ENCODE measurements around the gene CFAP410.
A peak's percentile ranks its signal among the peaks of the same experiment; 100 is the strongest.

The CFAP410 gene

GRCh38 chr21:44296916-44297315 is 42.3 kb downstream of the CFAP410 start:
- Mint-ChIP-seq H3K27me3 (peaks cover 0 to 6% of the 10 kb centered on the region in 2 donors), H3K4me3 (no peak overlapping the region), H3K36me3 (ENCODE audit: insufficient read depth) (peaks cover 18% of the 10 kb centered on the region), H3K4me1 (ENCODE audit: low read depth in 2 of 2) (peaks cover 23 to 35% of the 10 kb centered on the region in 2 donors), H3K9me3 (no peaks in the 10 kb centered on the region), H3K27ac (no peak overlapping the region)
- DNase-seq: no peak
- no peak for ATAC-seq (replicated peaks)

DNA sequence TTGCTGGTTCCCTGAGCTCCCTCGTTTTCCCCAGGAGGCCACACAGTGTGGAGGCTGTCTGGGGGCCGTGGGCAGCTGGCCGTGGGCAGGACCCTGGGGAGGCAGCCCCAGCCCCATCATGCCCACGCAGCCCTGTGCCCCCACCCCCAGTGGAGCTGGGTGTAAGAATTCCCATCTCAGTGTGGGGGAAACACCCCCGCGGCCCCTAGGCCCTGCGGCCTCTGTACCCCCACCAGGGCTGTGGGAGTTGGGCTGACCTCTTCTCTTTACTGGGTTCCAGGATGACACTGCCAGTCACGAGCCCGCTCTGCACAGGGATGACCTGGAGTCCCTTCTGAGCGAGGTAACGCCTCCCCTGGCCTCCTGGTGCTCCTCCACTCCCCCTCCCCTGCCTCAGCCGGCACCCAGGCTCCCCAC is 43.1 kb downstream of the CFAP410 start:
- Mint-ChIP-seq H3K4me1 (ENCODE audit: low read depth in 2 of 2) (peaks cover 19 to 29% of the 10 kb centered on the region in 2 donors), H3K36me3 (ENCODE audit: insufficient read depth) (peaks cover 18% of the 10 kb centered on the region), H3K27me3 (peaks cover 0 to 6% of the 10 kb centered on the region in 2 donors), H3K27ac (no peak overlapping the region), H3K9me3 (no peaks in the 10 kb centered on the region), H3K4me3 (no peak overlapping the region)
- DNase-seq (no peak), ATAC-seq (replicated peaks) (no peak)

DNA sequence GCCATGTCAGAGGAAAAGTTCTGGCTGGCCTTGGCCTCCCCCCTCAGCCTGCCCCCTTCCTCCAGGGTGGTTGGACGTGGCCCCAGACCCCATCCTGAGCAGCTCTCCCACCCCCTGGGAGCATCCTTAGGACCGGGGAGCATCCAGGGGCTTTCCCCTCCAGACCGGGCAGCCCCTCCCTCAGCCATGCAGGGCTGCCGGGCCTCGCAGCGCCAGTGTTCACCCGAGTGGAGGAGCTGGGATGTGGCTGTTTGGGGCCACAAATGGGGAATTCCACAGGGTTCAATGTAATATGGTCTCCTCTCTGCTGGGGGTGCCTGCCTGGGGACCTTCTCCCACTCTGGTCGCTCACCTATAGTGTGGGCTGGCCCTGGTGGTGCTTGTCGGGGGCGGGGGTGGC is 43.5 kb downstream of the CFAP410 start:
- ATAC-seq (replicated peaks) (no peak), DNase-seq (no peak)
- peaks cover under 1 to 8% of the 10 kb centered on the region in 2 donors for H3K27me3 Mint-ChIP-seq
- H3K36me3 Mint-ChIP-seq (ENCODE audit: insufficient read depth): peaks cover 14% of the 10 kb centered on the region
- peak overlapping the region; percentile 38 to 51 for H3K27ac Mint-ChIP-seq
- no peak overlapping the region for H3K4me3 Mint-ChIP-seq
- peaks cover 15 to 29% of the 10 kb centered on the region in 2 donors for H3K4me1 Mint-ChIP-seq (ENCODE audit: low read depth in 2 of 2)
- H3K9me3 Mint-ChIP-seq: no peaks in the 10 kb centered on the region

DNA sequence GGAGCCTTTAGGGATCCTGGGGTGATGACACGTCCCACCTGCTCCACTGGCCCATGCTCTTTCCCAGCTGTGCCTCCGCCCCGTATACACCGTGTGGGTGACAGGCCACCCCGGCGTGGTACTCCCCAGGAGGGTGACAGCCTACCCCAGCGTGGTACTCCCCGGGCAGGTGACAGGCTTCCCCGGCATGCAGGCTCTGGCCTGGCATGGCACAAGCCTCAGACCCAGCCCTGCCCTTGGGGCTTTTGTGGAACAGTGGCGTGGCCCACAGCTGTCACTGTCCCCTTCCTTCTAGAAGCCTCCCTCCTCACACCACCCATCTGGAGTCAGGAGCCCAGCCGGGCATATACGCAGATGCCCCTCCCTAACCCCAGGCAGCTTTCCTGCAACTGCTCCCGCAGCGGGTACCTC is 44.0 kb downstream of the CFAP410 start:
- ATAC-seq (replicated peaks): no peak

DNA sequence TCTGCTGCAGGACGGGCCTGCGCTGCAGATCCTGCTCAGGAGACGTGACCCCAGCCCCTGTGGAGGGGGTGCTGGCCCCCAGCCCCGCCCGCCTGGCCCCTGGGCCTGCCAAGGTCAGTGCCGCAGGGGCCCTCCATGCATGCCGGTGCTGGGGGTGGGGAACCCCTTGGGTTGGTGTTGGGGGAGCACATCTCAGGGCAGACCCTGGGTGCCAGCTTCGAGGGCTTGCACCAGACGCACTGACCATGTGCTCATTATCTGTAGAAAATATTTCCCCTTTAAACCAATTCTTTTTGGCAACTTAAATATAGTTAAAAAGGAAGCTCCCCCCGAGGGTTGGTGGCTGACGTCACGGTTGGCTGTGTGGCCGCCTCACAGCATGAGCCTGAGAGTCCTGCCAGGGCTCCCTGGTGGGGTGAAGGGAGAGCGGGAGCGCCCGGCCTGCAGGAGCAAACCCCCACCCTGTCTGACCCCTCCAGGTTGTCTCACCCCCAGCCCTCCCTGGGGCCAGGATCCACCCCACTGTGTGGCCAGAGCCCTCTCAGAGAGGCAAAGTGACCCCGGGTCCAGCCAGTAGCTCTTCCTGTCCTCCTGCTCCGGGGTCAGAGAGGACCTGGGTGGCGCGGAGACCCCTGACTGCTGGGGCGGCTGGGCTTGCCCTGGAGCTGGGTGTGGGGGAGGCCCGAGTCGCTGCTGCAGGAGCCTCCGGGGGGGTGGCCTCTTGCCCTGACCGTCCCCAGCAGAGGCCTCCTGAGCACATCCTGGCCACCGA is 44.6 kb downstream of the CFAP410 start:
- Mint-ChIP-seq H3K27ac (peak overlapping the region; percentile 38 to 78), H3K9me3 (no peaks in the 10 kb centered on the region), H3K4me3 (no peak overlapping the region), H3K4me1 (ENCODE audit: low read depth in 2 of 2) (peaks cover 15 to 35% of the 10 kb centered on the region in 2 donors), H3K27me3 (peaks cover 6 to 17% of the 10 kb centered on the region in 2 donors), H3K36me3 (ENCODE audit: insufficient read depth) (peaks cover 16% of the 10 kb centered on the region)
- peak in 2 of 3 experiments; percentile 26 to 36 for DNase-seq
- ATAC-seq (replicated peaks): no peak

More for the DNA sequence above, 44.0 kb downstream of the CFAP410 start:
- H3K27ac Mint-ChIP-seq: peak overlapping the region; percentile 38 to 51
- no peak overlapping the region for H3K4me3 Mint-ChIP-seq
- no peaks in the 10 kb centered on the region for H3K9me3 Mint-ChIP-seq
- peaks cover 16% of the 10 kb centered on the region for H3K36me3 Mint-ChIP-seq (ENCODE audit: insufficient read depth)
- DNase-seq: no peak
- H3K4me1 Mint-ChIP-seq (ENCODE audit: low read depth in 2 of 2): peaks cover 15 to 33% of the 10 kb centered on the region in 2 donors
- peaks cover 5 to 12% of the 10 kb centered on the region in 2 donors for H3K27me3 Mint-ChIP-seq

- no peak overlapping the region for H3K4me3 Mint-ChIP-seq
- no peaks in the 10 kb centered on the region for H3K9me3 Mint-ChIP-seq
- H3K27ac Mint-ChIP-seq: peak overlapping the region in 1 of 2 donors; percentile 78
- peaks cover 10 to 31% of the 10 kb centered on the region in 2 donors for H3K4me1 Mint-ChIP-seq (ENCODE audit: low read depth in 2 of 2)
- peaks cover 16% of the 10 kb centered on the region for H3K36me3 Mint-ChIP-seq (ENCODE audit: insufficient read depth)
- peaks cover 6 to 22% of the 10 kb centered on the region in 2 donors for H3K27me3 Mint-ChIP-seq
- ATAC-seq (replicated peaks) (peak; percentile 72), DNase-seq (peak in 2 of 3 experiments; percentile 49)
These were observed 45.5 kb downstream of the CFAP410 start for GRCh38 chr21:44293551-44294231.

- Mint-ChIP-seq H3K4me1 (ENCODE audit: low read depth in 2 of 2) (peaks cover under 1 to 26% of the 10 kb centered on the region in 2 donors), H3K36me3 (ENCODE audit: insufficient read depth) (peaks cover 13% of the 10 kb centered on the region), H3K27ac (no peak overlapping the region), H3K27me3 (peaks cover 6 to 31% of the 10 kb centered on the region in 2 donors), H3K9me3 (no peaks in the 10 kb centered on the region), H3K4me3 (peak overlapping the region in 1 of 2 donors; percentile 38)
- ATAC-seq (replicated peaks) (no peak), DNase-seq (no peak)
These were observed 46.4 kb downstream of the CFAP410 start for GRCh38 chr21:44292812-44293195.

GRCh38 chr21:44291936-44292811 is 47.0 kb downstream of the CFAP410 start:
- ATAC-seq (replicated peaks): no peak

GRCh38 chr21:44291078-44291935 is 47.9 kb downstream of the CFAP410 start:
- Mint-ChIP-seq H3K9me3 (no peaks in the 10 kb centered on the region), H3K27me3 (peaks cover 6 to 36% of the 10 kb centered on the region in 2 donors), H3K36me3 (ENCODE audit: insufficient read depth) (peaks cover 8% of the 10 kb centered on the region), H3K27ac (no peak overlapping the region), H3K4me3 (no peak overlapping the region), H3K4me1 (ENCODE audit: low read depth in 2 of 2) (peaks cover 0 to 22% of the 10 kb centered on the region in 2 donors)
- no peak for ATAC-seq (replicated peaks)
- DNase-seq: no peak

More at GRCh38 chr21:44291936-44292811, 47.0 kb downstream of the CFAP410 start:
- no peak for DNase-seq
- no peak overlapping the region for H3K4me3 Mint-ChIP-seq
- H3K9me3 Mint-ChIP-seq: no peaks in the 10 kb centered on the region
- peaks cover 6 to 36% of the 10 kb centered on the region in 2 donors for H3K27me3 Mint-ChIP-seq
- no peak overlapping the region for H3K27ac Mint-ChIP-seq
- peaks cover 0 to 22% of the 10 kb centered on the region in 2 donors for H3K4me1 Mint-ChIP-seq (ENCODE audit: low read depth in 2 of 2)
- peaks cover 8% of the 10 kb centered on the region for H3K36me3 Mint-ChIP-seq (ENCODE audit: insufficient read depth)

DNA sequence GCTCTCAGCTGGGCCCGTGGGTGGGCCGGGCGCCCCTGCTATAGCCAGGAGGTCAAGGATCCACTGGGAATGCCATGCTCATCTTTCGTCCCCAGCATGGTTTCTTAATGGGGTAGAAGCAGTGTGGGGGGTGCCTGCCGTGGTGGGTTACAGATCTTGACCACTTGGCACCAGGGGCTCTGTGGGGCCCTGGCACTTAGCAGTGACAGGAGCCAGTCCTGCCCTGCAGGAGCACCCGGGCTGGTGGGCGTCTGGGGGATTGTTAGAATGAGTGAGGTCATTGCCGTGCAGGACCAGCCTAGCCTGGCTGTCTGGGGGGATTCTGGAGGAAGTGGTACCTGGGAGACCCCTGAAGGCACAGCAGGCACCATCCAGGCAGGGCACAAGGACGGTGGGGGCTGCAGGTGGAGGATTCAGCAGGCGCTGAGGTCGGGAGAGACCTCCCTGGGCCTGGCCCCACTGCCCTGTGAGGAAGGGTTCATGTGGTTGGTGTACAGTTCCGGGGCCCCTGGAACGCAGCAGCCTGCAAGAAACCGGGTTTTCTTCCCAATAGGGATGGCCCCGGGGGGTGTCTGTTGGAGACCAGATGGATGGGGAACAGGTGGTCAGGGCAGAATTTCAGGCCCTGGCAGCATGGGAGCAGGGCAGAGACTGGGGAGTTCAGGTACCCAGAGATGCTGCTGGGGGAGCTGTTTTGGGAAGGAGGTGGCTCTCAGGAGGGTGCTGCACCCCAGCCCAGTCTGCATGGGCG is 48.7 kb downstream of the CFAP410 start:
- H3K36me3 Mint-ChIP-seq (ENCODE audit: insufficient read depth): peaks cover 8% of the 10 kb centered on the region

GRCh38 chr21:44289381-44290010 is 49.7 kb downstream of the CFAP410 start:
- Mint-ChIP-seq H3K27me3 (peaks cover 6 to 36% of the 10 kb centered on the region in 2 donors), H3K9me3 (no peaks in the 10 kb centered on the region), H3K36me3 (ENCODE audit: insufficient read depth) (peaks cover 8% of the 10 kb centered on the region), H3K27ac (no peak overlapping the region), H3K4me3 (no peak overlapping the region), H3K4me1 (ENCODE audit: low read depth in 2 of 2) (peaks cover 0 to 18% of the 10 kb centered on the region in 2 donors)
- ATAC-seq (replicated peaks): no peak
- DNase-seq: no peak

More for the DNA sequence above, 48.7 kb downstream of the CFAP410 start:
- Mint-ChIP-seq H3K4me1 (ENCODE audit: low read depth in 2 of 2) (peaks cover 0 to 22% of the 10 kb centered on the region in 2 donors), H3K4me3 (no peak overlapping the region), H3K27ac (no peak overlapping the region), H3K27me3 (peaks cover 6 to 36% of the 10 kb centered on the region in 2 donors), H3K9me3 (no peaks in the 10 kb centered on the region)
- no peak for ATAC-seq (replicated peaks)
- no peak for DNase-seq

Measured in effector memory CD8-positive, alpha-beta T cell (primary cell).